Measurements from ENCODE around the gene SIDT2.
"Not testable (repeated sequence)": the region's sequence is repeated elsewhere in the genome, so short reads cannot be mapped to it uniquely, and the experiment has no call there.

Gene SIDT2

GRCh38 chr11:117205211-117205818 lies 26.8 kb downstream of the SIDT2 start:
- no peak for DNase-seq

GRCh38 chr11:117206111-117206510 lies 27.6 kb downstream of the SIDT2 start:
- DNase-seq: not testable (repeated sequence)

- not testable (repeated sequence) for DNase-seq
These were observed 28.3 kb downstream of the SIDT2 start for GRCh38 chr11:117206859-117207258.

- DNase-seq: not testable (repeated sequence)
These were observed 28.9 kb downstream of the SIDT2 start for GRCh38 chr11:117207481-117207880.

- DNase-seq: not testable (repeated sequence)
These were observed 30.2 kb downstream of the SIDT2 start for GRCh38 chr11:117208710-117209109.

- DNase-seq: not testable (repeated sequence)
These were observed 31.0 kb downstream of the SIDT2 start for GRCh38 chr11:117209351-117210125.

- no peak for DNase-seq
These were observed 32.1 kb downstream of the SIDT2 start for GRCh38 chr11:117210620-117211019.

- DNase-seq: no peak
These were observed 34.3 kb downstream of the SIDT2 start for GRCh38 chr11:117212697-117213355.

- DNase-seq: no peak
These were observed 36.0 kb downstream of the SIDT2 start for GRCh38 chr11:117214404-117215110.

- no peak for DNase-seq
These were observed 38.9 kb downstream of the SIDT2 start for GRCh38 chr11:117217141-117218084.

GRCh38 chr11:117218133-117218915 lies 39.8 kb downstream of the SIDT2 start:
- no peak for DNase-seq

GRCh38 chr11:117219001-117219400 lies 40.5 kb downstream of the SIDT2 start:
- DNase-seq: no peak

GRCh38 chr11:117219455-117219854 lies 40.9 kb downstream of the SIDT2 start:
- no peak for DNase-seq

- peak; percentile 75 for DNase-seq
These were observed 41.5 kb downstream of the SIDT2 start for GRCh38 chr11:117219995-117220394.

GRCh38 chr11:117220568-117220967 lies 42.0 kb downstream of the SIDT2 start:
- no peak for DNase-seq

- DNase-seq: no peak
These were observed 42.6 kb downstream of the SIDT2 start for GRCh38 chr11:117220999-117221774.

- peak; percentile 51 for DNase-seq
These were observed 43.4 kb downstream of the SIDT2 start for GRCh38 chr11:117221775-117222517.

GRCh38 chr11:117222991-117223740 lies 44.6 kb downstream of the SIDT2 start:
- no peak for DNase-seq

All from hematopoietic multipotent progenitor cell treated with erythropoietin and hydrocortisone succinate and interleukin-3 and kit ligand, for 6 days (in vitro differentiated cells).